HEK293 (cell line): Measurements from ENCODE around the gene SOWAHD.

Experiments used
- CTCF ChIP-seq: fragments of 450-650 bp; formaldehyde crosslinking; IDR thresholded peaks from 2 replicates; pipeline ENCODE4 v1.5.1; 2016; ENCODE audit warnings: missing biosample characterization, missing genetic modification characterization
- YY2 ChIP-seq: fragments of 450-650 bp; formaldehyde crosslinking; IDR thresholded peaks from 2 replicates; pipeline ENCODE4 v1.5.1; 2016; ENCODE audit warnings: missing biosample characterization, missing genetic modification characterization
- ZNF792 ChIP-seq: fragments of 450-650 bp; formaldehyde crosslinking; IDR thresholded peaks from 2 replicates; pipeline ENCODE4 v1.5.1; 2016; ENCODE audit warnings: missing biosample characterization, missing genetic modification characterization

GRCh38 chrX:119760026-119760877, 1.9 kb downstream of the SOWAHD start:
- no peak for TF ChIP-seq CTCF (tag by site-specific recombination)
- no peak for TF ChIP-seq ZNF792
- TF ChIP-seq YY2 = no peak
